NCI-H1092 treated with DMSO at 0.1 percent for 48 hours (cell line): ENCODE measurements around the gene SOS1.

Experiments
- DNase-seq: peaks from one replicate; lab custom pipeline; 2025; lab: John Stamatoyannopoulos, UW

SOS1 gene

DNA sequence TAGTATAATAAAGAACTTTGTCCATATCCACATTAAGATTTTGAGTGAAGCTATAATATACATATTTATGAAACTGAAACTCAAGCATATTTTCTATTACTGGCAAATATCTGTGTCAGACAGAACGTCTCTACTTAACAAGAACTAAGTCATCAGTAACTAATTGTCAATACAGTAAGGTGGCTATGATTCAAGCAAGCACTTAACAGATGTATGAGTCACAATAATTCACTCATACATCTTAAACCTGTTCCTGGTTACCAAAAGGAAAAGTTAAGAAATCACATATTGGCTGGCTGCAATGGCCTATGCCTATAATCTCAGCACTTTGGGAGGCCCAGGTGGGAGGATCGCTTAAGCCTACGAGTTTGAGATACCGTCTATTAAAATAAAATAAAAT, 96.0 kb downstream of the SOS1 start:
- DNase-seq: no peak

DNA sequence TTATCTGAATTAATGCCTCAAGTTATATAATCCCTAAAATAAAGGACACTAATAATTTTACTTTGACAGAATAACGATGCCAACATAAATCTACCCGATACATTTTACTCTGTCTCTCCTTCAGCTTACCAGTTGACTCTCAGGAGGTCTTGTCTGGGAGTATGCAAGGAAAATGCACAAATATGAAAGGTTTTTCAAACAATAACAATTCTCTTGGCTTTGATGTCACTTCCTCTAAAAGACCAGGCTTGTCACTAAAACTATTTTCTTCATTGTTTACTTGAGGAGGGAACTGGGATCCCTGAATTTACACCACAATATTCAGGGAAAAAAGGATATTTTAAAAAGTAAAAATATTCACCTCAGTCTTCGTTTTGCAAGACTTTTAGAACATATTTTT, 97.2 kb downstream of the SOS1 start:
- no peak for DNase-seq

DNA sequence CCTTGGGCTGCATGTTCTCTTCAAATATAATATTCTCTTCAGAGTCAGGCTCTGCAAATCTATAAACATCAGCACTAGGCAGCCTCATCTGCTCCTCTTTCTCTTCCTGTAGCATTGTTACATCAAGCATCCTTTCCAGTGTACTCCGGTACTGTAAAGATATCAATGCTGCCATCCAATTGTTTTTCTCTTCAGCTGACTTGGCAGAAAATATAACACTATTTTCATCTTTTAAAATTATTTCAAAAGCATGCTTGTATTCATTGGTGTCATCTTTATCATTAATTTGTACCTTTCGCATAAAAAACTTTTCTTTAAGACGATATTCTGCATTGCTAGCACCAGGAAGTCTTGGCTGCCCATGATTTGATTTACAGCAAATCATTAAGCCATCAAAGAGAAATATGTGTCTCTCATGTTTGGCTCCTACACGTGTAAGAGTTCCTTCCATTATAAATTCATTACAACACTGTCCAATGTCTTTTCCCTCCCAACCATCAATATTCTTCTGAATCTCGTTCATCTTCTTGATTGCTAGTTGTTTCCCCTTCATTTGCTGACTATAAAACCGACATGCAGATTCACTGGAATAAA, 98.1 kb downstream of the SOS1 start:
- DNase-seq: no peak

DNA sequence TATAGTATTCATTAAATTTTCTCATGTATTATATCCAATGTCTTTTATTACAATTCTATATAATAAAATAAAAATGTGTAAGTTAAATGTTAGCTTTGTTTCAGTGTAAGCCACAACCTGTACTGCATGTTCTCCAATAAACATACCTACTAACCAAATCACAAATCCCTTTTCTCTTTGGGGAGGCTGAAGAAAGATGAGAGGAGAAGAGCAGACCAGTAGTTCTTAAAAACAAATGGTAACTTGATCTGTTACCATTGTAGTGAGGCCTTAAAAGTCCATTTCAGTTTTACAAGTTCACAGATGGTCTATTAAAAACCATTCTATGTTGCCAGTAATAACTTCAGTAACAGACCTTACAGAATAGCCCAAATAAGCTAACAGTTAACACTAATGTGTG, 100.5 kb downstream of the SOS1 start:
- DNase-seq: no peak

DNA sequence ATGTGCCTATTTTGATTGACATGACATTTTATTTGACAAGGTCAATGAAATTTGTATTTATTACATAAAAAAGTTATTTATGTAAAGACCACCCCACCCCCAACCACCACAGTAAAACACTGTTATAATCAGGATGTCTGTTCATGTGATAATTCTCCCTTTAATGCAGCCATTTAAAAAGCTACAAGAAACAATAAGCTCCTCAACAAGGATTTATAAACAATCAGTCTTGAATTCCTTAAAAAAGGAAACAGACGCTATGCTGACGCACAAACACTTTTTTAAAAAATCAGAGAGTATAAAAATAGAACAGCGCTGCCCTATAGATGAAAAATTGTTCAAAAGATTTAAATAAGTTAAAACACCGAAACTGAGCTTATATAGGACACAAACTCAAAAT, 102.2 kb downstream of the SOS1 start:
- no peak for DNase-seq

DNA sequence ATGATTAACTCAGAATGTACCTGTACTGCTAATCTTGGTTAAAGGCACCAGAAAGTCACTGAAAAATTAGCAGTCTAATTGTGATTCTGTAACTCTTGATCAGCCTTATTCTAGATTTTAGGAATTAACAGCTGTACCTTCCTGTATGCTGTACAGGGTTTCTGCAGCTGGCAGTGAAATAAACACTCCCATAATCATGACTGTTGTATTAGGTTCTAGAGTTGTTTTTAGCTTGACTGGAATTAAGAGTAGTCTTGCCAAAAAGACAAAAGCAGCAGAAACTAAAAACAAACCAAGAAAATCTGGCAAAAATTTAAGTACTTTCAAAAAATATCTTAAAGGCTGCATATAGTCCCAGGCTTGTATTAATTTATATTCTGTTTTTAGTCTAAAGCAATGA, 103.5 kb downstream of the SOS1 start:
- DNase-seq: no peak

DNA sequence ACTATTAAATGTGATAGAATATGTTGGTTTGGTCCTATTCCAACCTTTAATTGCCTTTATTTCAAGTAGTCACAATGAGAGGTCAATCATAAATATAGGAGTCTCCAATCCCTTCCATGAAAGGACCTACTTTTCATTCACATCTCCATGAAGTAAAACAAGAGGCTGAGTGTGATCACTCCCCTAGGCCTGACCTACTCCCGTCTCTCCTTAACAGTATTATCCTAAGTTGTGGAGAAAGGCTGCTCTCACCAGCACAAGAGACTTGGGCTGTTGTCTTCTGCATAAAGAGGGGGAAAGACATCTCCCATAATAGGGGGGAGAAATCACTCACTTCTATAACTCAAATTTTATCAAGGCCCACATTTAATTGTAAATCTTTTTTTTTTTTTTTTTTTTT, 105.4 kb downstream of the SOS1 start:
- DNase-seq: no peak

DNA sequence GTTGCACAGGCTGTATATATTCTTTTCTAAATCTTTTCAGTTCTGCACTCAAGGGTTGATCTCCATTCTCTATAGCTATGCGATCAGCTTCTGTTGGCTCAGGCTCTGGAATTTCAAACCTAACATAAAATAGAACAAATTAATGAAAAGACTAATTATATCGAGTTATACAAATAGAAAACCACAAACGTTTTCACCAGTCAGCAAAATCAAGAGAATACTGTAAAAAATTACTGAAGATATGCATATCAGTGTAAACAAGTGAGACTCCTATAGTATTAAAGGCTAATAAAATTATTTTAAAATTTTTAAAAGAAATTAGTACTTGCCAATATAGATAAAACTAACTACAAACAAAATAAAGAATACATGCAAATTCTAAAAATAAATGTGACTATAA, 107.0 kb downstream of the SOS1 start:
- DNase-seq: no peak

DNA sequence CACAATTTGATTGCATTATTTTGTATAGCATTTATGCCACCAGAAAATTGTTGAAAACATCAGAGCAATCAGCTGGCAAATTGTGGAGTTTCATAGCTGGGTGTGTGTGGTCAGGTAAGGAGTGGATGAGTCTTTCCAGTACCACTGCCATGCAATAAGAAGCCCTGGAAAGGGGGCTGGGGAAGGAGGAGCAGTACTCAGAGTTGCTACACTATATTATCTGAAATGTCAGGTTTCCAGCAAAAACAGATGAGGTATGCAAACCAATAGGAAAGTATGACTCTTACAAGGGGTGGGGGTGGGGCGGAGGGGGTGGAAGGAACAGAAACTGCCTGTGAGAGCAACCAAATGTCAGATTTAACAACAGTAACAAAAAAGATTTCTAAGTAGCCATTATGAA, 112.2 kb downstream of the SOS1 start:
- DNase-seq: no peak

DNA sequence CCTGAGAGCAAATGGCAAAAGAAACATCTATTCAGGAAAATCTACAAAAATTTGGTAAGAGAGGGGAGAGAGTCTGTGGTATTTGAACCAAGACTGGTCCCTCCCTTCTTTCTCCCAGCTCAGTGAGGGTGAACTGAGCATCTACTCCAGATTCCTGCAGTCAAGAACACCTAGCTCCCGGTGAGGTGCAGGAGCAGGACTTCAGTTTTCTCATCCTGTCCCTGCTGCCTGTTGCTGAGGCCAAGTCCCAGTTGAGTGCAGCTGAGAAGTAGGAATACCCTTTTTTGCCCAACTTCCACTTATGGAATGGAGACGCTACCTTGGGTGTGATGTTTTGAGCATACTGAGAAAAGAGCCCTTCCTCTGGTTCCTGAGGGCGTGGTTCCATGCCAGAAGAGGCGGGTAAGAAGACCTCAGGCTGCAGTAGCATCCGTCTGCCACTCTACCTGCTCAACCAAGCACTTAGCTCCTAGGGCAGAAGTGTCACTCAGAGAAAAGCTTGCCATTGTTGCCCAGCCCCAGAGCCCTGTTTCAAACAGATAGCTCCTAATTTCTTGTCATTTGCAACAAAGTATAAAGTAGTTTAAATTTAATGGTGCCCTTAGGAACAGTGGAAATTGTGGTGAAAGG, 112.9 kb downstream of the SOS1 start:
- no peak for DNase-seq

DNA sequence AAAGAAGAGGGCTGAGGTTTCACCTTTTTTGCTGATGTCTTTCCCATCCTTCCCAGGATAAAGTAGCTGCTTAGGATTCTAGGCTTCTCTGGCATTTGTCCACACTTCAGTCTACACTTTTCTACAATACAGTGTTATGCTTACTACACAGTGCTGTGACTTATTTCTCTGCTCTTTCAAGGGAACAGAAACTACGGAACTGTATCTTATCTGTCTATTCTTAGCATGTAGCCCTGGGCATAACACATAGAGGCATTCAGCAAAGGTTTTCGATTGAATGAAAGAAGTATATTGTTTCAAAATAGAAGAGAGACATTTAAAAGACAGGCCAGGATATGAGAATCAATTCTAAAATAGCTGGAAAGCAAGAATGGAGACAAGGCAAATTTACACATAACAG, 120.3 kb downstream of the SOS1 start:
- no peak for DNase-seq

DNA sequence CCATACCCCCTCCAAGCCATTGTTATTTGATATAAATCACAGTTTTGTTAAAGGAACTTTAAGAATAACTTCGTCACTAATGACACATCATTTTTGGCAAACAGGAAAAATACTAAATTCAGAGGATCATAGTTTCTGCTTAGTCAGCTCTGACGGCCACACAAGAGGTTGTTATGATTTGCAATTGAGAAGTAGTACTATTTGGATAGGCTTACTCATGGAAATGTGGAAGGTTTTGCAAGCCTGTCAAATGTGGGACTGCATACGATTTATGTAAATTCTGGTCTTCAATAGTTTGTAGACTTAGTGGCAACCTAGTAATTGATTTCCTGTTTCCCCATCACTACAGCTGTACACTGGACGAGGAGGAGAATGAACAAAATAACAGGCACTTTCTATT, 123.1 kb downstream of the SOS1 start:
- DNase-seq: no peak

DNA sequence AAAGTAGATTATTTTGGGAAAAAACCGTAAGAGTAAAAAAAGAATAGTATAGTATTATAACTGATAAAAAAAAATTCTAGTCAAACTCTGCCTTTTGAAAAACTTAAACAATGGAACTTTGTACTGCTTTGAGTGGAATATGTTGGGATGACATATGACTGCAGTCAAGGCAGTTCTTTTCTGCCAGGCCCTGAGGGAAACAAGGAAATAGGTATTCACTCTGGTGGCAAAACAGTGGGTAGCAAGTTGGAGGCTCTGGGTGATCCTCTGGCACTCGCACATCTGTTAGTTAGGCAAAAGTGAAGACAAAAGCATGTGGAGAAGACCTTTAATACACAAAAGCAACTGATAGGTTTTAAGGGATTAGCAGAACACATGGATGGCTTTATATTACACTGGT, 129.0 kb downstream of the SOS1 start:
- no peak for DNase-seq

DNA sequence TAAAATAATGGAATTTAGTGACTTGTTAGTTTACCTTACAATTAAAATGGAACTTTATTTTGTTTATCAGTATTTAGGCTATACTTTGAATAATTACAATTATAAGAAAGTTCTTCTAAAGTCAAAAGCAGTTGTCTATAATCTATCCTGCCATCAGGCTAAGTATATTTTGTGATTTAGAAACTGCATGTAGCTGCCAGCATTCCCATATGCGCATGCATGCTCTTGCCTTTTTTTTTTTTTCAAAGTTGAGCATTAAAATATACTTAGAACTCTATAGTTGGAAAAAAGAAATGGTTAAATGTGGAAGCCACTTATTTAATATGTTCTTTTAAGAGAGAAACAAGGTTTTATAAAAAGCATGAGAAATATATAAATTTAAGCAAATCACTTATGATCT, 132.1 kb downstream of the SOS1 start:
- DNase-seq: no peak

DNA sequence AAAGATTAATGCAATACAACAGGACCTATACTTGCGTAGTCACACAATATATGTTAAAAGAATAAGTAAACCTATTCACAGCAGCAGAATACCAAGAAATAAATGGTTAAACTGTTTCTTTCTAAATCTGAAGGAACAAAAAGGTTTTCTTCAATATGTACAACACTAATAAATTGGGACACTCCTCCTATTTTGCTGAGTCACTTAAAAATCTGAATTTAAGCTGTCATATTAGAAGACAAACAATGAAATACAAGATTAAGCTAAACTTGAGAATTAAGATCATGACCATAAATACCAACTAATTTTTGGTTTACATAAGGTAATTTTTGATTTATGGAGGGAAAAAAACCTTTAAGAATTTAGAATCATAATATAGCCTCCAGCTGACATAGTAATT, 138.4 kb downstream of the SOS1 start:
- DNase-seq: no peak

DNA sequence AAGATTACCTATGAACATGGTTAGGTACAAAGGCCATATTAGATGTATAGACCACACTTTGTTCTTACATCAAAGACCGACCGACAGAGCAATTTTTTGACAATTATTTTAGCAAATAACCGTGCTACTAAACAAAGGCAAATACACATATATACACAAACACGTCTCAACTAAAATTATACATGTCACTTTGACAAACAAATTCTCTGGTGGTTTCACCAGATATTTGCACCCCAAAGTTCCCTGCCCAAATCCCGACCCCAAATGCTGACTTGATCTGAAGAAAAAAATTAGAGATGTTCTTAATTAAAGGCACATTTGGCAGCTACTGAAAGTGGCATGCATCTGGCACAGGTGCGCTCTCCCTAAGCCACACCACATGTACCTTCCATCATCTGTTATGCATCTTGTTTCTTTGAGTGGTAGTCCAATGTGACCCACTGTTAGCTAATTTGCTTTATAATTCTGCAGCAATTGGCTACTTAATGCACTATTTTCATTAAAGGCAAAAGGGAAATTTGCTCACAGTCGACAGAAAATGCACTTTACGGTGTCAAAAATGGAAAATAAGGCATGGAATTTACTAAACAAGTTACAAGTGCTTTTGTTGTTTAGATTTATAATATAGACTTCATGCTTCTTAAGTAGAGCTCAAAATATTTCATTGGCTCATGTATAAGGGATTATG, 139.0 kb downstream of the SOS1 start:
- no peak for DNase-seq

DNA sequence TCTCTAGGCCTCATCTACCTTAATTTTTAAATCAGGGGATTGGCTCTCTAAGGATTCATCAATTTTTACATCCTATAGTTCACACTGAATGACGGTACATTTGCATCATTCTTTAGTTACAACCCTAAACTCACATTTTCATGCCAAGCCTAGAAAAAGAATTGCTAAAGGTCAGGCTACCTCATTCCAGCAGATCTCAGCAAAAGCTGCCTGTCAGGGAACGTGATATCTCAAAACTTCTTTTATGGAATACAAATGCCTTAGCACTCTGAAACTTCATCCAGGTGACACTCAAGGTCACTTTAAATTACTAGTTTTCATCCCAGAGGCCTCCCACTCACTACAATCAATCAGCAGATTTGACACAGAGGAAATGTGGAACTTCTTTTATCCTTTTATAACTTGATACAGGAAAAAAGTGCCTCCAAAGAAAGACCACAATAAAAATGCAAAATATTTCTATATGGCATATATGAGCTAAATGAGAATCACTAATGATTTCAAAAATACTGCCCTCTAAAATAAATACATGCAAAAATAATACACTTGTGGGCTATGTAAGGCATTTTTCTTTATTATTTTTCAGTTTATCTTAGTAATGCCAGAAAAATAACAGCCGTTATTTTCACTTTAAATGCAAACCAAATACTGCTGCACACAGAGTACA, 139.7 kb downstream of the SOS1 start:
- no peak for DNase-seq

DNA sequence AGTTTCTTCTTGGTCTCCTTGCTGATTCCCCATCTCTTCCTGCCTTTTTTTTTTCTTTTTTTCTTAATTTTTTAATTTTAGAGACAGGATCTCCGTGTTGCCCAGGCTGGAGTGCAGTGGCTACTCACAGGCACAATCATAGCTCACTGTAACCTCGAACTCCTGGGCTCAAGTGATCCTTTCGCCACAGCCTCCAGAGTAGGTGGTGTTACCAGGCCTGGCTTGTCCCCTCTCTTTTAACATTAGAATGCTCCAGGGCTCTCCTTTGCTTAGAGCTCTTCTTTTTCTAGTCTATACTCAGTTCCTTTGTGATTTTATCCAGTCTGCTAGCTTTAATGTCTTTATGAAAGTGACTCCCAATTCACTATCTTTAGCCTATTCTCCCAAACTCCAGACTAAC, 141.9 kb downstream of the SOS1 start:
- DNase-seq: no peak

DNA sequence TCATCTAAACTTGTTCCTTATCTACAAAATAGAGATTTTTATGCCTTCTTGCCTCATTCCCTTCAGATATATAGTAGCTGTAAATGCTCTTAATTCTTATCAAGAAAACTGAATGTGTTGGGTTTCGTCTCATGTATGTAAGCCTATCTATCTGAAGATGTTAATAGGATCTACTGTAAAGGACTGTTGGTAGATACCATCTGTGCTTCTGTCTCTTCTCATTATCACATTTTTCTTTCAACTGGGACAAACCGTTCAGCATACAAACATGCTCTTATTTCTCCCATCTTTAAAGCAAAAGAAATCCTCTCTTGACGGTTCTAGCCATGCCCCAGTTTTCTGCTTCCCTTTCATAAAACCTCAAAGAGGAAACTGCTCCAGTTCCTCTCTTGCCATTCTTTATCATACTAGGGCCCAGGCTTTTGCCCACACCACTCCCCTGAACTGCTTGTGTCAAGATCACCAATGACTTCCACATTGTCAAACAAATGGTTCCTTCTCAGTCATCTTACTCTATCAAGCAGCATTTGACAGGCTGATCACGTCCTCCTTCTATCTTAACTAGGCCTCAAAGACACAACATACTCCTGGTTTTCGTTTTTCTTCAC, 142.5 kb downstream of the SOS1 start:
- no peak for DNase-seq

DNA sequence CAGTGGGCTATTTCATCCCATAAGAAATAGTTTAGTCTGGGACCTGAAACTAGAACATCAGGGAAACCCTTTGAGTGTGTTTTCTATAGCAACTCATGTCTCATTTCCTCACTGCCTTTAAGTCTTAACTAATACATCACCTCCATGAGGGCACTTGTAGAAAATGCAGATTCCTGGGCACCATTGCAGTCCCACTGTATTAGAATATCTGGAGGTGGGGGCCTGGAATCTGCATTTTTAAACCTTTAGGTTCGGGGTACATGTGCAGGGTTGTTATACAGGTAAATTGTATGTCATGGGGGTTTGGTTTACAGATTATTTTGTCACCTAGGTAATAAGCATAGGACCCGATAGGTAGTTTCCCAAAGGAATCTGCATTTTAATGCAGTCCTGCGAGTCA, 143.8 kb downstream of the SOS1 start:
- DNase-seq: no peak

DNA sequence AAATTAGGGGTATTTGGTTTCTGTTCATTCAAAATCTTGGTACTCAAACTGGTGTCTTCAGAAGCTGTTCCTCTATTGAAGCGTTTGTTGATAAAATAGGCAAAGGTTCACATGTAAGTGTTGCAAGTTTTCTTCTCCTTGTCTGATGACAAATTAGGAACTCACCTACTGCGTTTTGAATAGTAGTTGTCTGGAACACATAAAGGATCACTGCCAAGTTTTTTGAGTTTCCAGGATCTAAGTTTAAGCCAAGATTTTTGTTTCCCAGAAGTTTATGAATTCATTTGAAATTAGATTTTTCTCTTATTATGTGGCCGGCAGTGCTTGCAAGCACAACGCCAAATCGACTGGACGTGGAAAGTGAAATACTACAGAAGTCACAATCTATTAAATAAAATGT, 145.8 kb downstream of the SOS1 start:
- DNase-seq: no peak

DNA sequence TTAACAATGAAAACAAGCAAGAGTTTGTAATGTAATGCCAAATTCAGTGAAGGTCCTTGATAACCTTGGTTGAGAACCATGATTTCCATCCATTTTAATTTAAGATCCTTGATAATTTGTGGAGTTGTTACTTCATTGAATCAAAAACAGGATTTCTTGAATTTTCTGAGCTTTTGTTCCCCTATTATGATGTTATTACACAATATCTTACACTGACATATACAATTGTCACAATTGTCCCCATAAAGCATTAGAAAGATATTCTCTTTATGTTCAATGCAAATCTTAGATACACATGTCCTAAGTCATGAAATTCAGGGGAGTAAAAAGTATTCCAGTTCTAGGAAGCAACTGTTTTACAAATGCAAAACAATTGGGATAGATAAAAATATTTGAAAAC, 147.6 kb downstream of the SOS1 start:
- no peak for DNase-seq

DNA sequence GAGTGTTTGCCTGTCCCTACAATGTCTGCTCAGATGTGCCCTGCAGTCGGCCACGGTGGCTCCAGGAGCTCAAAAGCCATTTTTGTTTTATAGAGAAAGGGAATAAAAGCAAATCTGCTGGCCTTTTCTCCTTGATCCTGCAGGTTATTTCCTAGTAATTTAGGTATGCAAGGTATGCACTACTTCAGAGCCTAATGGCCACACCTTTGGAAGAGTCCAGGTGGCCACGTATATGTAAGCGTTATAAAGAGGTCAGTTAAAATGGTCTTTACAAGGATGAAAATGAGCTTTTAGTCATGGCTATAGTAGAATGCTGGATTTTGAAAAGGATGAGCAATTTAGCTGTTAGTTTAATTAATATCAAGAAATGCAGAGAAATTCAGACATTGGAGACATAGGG, 149.5 kb downstream of the SOS1 start:
- no peak for DNase-seq
